Activated CD4-positive, CD25-positive, alpha-beta regulatory T cell treated with anti-CD3 and anti-CD28 coated beads, Interleukin-2, amount 50 U/mL, for 24 hours (primary cell): ENCODE measurements around the gene SLC2A9.

Experiments
- ATAC-seq, 2 donors: fragments of 150-1000 bp; cut with Tn5 transposase; one replicate each; pipeline ENCODE4 v1.10.0; 2021; ENCODE audit warnings: mild to moderate bottlenecking in 1 of 2, moderate library complexity in 1 of 2

Gene SLC2A9

DNA sequence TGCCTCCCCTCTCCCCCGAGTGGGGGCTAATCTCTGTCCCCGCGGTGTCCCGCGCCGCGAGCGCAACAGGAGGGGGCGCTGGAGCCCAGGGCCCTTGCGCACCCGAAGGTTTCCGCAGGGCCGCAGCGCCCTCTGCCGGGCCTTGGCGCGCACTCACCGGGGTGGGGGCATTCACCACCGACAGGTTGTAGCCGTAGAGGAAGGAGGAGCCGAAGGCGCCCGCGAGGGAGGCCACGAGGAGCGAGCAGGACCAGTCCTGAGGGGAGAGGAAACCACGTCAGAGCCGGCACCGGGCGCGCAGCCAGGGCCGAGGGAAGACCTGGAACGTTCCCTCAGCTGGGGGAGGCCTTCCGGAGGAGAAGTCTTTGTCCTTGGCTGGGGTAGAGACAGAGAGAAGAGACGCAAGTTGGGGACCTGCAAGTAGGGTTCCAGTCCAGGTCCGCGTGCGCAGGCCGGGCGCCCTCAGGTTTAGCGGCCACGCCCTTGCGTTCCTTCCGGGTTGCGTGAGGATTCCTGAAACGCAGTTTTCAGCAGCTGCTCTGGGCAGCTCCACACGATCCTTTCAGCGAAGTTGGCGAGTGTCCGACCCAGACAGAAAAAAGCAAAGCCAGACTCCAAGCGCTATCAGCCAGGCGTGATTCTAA lies 2.4 kb downstream of the SLC2A9 start:
- ATAC-seq, result peak; percentile 99 to 100

DNA sequence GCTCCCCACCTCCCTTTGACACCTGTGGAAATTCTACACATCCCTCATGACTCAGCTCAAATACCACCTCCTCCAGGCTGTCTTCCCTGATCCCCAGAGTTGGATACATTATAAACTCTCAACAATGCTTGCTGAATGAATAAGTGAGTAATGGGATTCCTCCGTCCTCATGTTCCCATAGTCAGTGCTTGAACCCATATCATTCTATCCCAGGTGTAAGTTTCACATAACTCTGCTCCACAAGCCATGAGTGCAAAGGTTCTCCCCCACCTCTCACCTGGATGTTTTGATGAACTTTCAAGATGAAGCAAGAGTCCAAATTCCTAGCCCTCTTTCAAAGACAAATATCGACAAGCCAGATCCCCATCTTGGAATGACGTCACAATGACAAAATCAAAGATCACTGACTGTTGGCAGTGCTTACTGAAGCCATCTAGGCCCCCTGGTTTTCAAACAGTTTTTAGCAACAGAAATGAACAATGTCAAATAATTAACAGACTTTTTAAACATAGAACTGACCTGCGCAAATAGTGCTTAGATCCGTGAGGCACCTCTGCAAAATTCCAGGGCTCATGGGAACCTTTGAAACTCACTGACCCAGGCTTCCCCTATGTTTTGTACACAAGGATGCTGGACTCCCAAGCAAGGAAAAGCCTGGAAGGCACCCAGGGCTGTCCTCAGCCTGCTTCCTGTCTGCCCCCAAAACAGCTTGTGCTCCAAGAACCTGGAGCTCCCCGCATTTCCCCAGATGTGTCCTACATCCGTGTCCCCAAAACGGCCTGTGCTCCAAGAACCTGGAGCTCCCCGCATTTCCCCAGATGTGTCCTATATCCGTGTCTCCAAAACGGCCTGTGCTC lies 4.0 kb downstream of the SLC2A9 start:
- no peak for ATAC-seq

- no peak for ATAC-seq
Measured at GRCh38 chr4:10016169-10016568, 5.1 kb downstream of the SLC2A9 start.

DNA sequence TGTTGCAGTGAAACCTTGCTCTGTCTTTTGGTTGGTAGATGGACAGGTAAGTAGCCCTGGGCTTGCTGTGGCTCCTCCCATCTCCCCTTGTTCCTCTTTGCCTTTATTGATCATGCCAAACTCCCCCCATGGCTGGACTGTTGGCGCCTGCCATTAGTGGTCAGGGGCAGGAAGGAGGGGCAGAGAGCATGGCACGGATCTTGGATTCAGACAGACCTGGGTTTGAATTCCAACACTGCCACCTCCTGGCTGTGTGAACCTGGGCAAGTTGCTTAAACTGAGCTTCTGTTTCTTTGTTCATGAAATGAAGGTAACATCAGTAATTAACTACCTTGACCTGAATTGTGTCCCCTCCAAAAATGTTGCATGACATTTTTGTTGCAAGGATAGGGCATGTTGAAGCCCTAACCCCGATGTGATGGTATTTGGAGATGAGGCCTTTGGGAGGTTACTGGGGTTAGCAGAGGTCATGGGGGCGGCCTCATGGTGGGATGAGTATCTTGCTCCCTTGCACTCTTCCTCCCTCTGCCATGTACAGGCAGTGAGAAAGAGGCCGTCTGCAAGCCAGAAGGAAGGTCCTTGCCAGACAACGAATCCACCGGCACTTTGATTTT lies 6.0 kb downstream of the SLC2A9 start:
- no peak for ATAC-seq

DNA sequence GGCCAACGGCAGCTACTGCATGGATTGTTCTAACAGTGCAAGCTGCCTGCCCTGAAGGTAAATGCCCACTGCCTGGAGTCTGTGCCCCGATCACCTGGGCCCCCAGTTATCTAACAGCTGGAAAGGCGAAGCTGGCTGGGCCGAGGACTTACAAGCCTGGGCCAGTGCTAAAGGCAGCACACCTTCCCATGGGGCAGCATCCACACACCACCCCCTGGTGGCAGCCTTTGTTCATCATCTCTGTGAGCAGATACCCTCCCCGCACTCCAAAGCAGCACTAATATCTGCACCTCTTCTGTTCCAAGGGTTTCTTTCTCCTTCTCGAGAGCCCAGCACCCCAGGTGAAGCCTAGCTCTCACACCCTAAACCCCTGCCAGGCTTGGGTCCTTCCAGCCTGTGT lies 7.6 kb downstream of the SLC2A9 start:
- ATAC-seq, result no peak

DNA sequence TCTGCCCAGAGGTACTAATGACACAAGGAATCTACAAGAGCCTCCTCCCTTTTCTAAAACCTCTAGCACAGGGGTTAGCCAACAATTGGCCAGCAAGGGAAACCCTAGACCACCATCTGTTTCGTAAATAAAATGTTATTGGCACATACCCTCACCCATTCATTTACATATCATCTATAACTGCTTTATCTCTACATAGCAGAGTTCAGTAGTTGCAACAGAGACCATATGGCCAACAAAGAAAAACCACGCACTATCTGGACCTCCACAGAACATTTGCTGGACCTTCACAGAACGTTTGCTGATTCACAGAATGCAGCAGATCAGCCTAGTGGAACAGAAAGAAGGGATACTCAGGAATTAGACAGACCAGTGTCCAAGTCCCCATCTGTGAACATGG lies 9.4 kb downstream of the SLC2A9 start:
- no peak for ATAC-seq

DNA sequence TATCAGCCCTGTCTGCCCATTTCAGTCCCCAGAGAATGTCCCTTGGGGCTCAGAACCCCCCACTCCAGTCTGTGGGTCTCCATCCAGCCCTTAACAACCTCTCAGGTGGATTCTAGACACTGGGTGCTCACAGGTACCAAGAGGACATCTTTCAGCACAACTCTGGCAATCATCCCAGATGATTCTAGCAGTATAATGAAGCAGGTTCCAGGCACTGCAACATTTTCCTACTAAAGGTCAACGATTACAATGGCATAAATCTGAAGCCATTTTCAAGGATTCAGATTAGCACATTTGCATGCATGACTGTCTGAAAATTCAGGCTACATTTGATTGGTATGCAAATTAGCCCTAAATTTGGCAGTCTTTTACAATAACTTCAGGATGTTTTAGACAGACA lies 10.0 kb downstream of the SLC2A9 start:
- ATAC-seq, result no peak

- ATAC-seq, result no peak
Measured at GRCh38 chr4:10009861-10010500, 11.3 kb downstream of the SLC2A9 start.

DNA sequence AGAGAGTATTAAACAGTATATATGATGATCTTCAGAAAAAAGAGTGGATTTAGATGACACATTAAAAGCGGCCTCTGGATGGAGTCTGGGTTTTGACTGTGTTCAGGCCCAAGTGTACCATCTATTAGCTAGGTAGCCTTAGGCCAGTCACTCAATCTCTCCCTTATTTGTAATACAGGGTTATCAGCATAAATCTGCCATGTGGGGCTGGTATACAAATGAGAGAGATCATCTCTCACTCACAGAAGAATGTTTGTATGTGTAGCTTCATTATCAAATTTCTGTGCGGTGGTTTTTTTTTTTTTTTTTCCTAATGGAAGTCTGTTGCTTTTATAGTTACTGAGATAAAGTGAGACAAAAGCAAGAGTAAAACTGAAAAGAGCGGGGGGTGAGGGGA lies 12.7 kb downstream of the SLC2A9 start:
- ATAC-seq, result no peak

GRCh38 chr4:10007793-10008608 lies 13.3 kb downstream of the SLC2A9 start:
- ATAC-seq, result no peak

DNA sequence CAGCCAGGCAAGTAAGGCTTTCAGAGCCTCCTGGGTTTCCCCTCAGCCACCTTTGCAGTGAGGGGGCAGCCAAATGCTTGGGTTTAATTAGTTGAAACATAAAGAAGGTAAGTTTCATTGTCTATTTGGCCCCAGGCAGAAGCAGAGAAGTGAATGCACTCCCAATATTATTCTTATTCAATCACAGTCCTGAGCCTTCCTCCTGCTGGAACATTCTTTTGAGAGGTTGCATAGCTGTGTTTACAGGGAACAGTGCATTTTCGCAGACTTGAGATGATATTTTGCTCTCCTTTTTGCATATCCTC lies 13.9 kb downstream of the SLC2A9 start:
- no peak for ATAC-seq

GRCh38 chr4:10006601-10007435 lies 14.5 kb downstream of the SLC2A9 start:
- no peak for ATAC-seq

- ATAC-seq, result no peak
Measured at GRCh38 chr4:10006231-10006600, 15.1 kb downstream of the SLC2A9 start.

GRCh38 chr4:10005632-10006031 lies 15.7 kb downstream of the SLC2A9 start:
- ATAC-seq, result no peak

DNA sequence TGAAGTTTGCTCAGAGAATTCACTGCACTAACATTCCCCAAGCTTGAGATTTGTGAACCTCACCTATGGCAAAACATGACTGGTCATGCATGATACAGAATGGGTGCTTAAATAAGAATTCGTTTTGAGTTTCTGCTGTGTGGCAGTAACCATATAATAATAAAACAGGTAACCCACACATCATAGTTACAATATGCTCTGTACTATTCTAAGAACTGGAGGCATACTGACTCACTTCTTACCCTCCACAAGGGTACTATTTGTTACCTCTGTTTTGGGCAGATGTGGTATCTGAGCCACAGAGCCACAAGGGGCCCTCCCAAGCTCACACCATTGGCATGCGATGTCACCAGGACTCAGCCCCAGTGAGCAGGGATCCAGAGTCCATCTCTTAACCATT lies 17.6 kb downstream of the SLC2A9 start:
- peak; percentile 40 to 73 for ATAC-seq

DNA sequence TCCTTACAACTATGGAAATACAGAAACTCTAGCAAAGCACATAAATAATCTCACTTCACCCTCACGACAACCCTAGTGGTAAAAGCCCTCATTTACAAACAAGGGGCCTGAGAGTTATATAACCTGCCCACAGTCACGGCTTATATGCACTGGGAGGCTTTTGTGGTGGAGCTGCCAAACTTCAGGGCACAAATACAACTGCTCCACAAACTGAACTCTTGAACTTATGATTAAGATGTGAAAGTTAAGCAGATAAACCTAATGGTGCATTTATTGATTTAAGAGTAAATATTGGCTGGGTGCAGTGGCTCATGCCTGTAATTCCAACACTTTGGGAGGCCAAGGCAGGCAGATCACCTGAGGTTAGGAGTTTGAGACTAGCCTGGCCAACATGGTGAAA lies 19.0 kb downstream of the SLC2A9 start:
- ATAC-seq, result no peak

- ATAC-seq, result no peak
Measured at GRCh38 chr4:10001757-10002156, 19.5 kb downstream of the SLC2A9 start.

GRCh38 chr4:9999956-10000561 lies 21.2 kb downstream of the SLC2A9 start:
- peak; percentile 37 to 51 for ATAC-seq

- ATAC-seq, result no peak
Measured at GRCh38 chr4:9997886-9998285, 23.4 kb downstream of the SLC2A9 start.

- ATAC-seq, result no peak
Measured at GRCh38 chr4:9996319-9997110, 24.8 kb downstream of the SLC2A9 start.
